ENCODE data around the gene STOML3. TPM values are rescaled to one million over a fixed set of nuclear protein-coding genes. Genes with fewer than 3 reads are reported as not detected.
A peak's percentile ranks its signal among the peaks of the same experiment; 100 is the strongest.
"Not testable (repeated sequence)": the region's sequence is repeated elsewhere in the genome, so short reads cannot be mapped to it uniquely, and the experiment has no call there.

The STOML3 gene, protein sequence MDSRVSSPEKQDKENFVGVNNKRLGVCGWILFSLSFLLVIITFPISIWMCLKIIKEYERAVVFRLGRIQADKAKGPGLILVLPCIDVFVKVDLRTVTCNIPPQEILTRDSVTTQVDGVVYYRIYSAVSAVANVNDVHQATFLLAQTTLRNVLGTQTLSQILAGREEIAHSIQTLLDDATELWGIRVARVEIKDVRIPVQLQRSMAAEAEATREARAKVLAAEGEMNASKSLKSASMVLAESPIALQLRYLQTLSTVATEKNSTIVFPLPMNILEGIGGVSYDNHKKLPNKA
- total RNA-seq (2014; rRNA removed; shearing (Covaris generic)) = not detected in 2 replicates

DNA sequence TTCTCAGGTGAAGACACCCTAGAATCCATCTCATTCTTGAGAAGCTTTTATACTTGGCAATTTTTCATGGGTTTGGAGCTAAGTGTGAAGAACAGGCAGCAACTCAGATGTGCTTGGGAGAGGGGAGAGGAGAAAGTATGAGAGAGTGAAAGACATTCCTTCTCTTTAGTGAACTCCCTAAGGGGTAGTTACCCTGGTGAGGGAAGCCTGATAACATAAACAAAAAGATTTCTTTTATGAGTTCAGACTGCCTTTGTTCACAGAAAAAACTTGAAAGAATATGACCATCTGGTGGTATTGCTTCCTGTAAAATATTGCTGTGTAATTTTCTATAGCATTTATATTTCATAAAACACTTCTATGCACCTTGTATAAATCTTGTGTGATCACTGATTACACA lies at the start of gene STOML3:
STOML3 (minus strand) TSS at position 139 of the 400 bp plus-strand sequence; CDS start at position 29, 110 bp downstream.
- DNase-seq (ENCODE audit: low spot score) = no peak

DNA sequence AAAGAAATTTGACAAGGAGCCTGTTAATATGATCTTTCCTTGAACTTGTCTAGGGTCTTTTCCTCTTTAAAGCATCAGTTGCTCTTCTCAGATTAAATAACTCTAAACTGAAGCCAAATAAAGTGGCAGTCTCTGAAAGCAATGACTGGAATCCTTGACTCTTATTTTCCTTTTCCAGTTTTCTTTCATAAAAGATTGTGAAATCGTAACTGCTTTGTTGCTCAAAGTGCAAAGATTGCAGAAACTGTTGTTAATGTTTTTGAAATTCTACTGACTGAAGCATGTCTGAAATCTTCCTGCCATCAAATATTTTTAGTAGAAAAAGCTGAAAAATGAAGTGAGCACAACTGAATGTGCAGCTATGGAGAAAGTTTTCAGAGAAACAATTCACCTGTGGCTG lies 49.6 kb upstream of the STOML3 start:
- no peak for DNase-seq (ENCODE audit: low spot score)

DNA sequence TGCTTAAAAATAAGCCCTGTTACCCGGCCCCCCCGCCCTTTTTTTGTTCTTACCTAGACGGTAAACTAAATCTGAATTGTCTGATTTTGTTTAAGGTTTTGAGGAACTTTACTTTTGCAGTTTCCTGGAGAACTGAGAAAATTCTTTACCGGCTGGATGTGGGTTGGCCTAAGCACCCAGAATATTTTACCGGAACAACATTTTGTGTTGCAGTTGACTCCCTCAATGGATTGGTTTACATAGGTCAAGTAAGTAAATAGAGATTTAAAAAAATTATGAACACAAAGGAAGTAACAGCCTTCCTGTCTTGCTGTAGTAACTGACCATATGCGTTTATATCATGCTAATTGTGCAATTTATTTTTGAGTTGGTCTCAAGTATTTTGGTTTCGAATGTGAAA lies 48.4 kb upstream of the STOML3 start:
- no peak for DNase-seq (ENCODE audit: low spot score)

DNA sequence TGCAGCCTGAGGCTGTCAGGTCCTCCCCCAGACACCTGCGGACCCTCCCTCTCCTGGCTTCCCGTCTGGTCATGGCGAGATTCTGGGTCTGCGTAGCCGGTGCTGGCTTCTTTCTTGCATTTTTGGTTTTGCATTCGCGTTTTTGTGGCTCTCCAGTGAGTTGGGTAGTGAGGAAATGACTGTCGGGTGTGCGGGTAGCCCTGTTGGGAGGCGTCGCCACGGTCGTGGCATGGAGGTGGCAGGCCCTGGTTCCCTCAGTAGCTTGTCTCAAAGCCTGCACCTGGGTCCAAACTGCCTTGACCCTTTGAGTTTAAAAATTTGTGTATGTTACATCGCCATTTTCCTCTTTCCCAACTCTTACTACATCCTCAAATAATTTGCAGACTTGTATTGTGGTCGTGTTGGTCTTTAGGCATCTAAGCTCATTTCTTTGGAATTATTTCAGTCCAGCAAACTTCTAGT lies 48.0 kb upstream of the STOML3 start:
- DNase-seq (ENCODE audit: low spot score) = peak; percentile 1

DNA sequence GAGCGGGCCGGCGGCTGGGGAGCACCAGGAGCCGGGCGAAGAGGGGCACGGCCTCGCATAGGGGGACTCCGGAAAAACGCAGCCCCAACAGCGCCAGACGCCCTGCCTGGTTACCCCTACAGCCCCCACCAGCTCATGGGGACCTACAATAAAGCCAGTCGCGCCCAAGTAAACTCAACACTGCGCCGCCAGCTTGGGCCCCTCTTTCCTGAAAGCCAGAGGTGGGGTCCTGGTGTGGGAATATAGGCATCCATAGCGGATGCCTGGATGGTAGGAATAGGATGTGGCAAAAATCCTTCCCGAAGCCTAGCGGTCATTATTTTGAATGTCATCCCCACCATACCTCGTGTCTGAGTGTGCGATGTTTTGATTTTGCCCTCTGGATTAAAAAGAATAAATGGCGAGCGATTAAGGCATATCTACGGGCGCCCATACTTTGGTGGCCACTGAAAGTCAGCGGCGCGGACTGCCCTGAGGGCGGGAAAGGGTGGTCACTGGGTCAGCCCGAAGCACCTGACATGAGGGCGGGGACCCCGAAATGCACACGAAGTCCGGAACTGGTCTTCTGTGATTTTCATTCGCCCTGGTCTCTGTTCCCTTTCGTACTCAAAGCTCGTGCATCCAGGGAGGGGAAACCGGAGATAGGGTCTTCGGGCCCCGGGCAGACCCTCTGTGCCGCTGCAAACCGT lies 47.4 kb upstream of the STOML3 start, which contains the start of the genes NHLRC3 and PROSER1:
NHLRC3 (plus strand) TSS at position 577 of the 689 bp plus-strand sequence. CDS start 184 bp downstream, outside the sequence.
PROSER1 (minus strand) TSS at position 210 of the 689 bp plus-strand sequence. CDS start 847 bp downstream, outside the sequence.
- peak; percentile 83 for DNase-seq (ENCODE audit: low spot score)

DNA sequence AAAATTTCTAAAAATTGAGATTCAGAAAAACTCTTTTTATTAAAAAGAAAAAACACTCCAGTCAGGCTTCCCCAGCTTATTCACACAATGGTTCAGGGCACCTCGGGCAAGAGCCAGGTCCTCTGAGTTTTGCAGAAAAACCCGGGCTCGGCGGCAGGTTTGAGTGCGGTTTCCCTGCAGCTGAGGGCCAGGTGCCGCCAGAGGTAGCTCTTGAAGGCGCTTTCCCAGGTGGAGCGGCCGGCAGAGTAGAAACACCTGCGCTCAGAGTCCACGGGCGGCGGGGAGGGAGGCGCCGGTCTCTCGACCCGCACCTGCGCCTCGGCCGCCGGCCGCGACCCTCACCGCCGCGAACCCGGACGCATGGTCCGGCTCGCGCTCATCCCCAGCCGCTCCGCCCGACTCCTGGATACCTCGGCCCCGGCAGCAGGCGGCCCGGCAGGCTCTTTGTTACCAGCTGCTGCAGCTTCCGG lies 46.8 kb upstream of the STOML3 start:
- DNase-seq (ENCODE audit: low spot score) = peak; percentile 4

DNA sequence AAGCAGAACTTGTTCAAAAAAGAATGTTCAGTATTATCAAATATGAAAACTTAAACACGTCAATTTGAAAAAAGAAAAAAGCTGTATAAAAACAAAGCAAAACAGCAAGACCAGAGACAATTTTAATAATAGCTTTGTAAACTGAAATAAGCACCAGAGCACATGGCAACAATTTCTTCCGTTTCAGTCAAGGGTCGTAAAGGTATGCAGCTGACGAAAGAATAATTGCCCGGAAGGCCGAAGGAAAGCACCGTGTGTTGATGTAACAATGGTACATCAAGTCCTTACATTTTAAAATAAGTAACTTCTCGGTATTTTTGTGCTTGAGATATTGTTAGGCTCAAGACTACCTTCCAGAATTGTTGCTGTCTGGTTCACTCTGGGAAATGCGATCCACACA lies 45.6 kb upstream of the STOML3 start:
- no peak for DNase-seq (ENCODE audit: low spot score)

DNA sequence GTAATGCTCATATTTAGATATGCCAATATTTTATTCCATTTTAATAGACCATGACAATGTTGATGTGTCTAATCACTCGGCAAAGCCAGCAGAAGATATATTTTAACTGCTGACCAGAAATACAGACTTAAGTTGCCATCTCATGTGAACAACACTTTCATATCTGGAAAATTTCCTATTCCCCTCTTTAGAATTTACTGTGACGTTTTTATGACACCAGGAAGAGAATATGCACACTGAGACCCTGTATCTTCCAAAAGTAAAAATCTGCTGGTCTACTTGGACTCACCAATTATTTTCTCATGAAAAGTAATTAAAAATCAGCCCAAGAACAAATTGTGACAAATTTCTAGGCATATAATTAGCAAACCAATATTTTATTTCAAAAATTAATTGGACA lies 45.2 kb upstream of the STOML3 start:
- no peak for DNase-seq (ENCODE audit: low spot score)

DNA sequence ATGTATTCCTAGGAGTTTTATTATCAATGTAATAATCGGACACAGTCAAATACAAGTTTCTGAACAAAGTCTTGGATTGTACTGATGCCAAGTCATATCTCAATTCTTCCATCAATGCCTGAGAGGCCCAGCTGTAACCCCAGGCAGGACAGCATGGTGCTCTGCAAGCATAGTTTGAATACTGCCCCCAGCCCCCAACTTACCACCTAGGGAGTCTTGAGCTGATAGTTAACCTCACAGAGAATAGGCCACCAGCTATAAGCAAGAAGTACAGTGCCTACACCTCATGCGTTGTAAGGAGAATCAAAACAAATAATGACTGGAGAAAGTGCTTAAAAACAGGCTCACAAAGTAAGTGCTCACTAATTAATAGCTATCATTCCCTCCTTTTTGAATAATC lies 44.6 kb upstream of the STOML3 start:
- no peak for DNase-seq (ENCODE audit: low spot score)

DNA sequence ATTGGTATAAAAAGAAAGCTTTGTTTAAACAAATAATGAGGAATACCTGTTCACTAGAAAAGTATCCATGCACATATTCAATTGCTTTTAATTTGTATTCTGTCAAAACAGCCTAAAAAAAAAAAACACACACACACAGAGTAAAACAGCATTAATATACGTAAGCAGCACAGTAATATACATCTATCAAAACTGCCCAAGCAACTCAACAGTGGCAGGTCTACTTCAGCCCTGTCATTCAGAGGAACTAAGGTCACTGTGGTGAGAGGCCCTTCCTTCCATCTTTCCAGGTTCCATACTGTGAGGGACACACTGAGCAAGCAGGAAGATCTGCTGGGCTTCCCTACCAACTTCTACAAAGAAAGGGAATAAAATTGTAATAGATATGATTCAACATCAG lies 43.5 kb upstream of the STOML3 start:
- DNase-seq (ENCODE audit: low spot score) = no peak

DNA sequence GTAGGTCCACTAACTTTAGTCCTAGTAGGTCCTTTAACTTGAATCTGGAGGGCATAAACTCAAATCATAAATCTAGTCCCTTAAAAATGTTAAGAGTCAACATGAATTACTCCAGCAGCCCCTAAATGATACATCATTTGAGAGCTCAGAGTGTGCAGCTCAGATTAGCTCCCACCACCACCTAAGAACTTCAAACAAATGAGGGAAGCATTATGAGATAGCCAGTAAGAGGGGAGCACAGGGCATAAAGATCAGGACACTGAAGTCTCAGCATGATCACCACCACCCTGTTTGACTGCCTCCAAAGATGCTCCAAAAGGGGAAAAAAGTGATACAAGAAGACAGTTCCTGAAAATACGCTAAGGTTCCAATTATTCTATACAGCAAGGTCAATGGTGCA lies 41.5 kb upstream of the STOML3 start:
- no peak for DNase-seq (ENCODE audit: low spot score)

DNA sequence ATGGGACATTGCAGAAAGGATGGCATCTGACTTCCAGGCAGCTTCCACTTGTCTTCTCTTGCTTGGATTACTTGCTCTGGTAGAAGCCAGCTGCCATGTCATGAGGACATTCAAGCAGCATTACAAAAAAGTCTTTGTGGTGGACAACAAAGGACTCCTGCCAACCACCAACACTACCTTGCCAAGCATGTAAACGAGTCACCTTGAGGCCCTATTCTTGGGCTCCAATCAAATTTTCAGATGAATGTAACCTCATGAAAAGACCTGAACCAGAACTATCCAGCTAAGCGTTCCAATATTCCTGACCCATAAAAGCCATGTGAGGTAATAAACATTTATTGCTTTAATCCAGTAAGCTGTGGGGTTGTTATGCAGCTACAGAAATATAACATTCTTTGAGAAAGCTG lies 34.8 kb upstream of the STOML3 start:
- DNase-seq (ENCODE audit: low spot score) = no peak

DNA sequence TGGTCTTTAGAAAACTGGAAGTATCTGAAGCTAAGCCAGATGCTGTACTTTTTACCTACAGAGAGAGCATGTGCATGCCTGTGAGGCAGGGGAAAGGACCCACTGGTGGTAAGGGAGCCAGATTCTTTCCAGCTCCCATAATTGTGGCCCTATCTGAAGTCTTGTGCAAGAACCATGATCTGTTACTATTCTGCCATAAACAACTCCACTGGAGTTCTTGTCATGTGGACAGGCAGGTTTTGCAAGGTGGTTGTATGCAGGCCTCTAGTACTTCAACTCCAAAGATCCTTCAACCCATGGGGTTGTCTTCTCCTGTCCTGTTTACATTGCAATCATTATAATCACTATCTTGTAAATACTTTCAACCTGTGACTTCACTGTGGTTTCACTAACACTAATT lies 33.1 kb upstream of the STOML3 start:
- no peak for DNase-seq (ENCODE audit: low spot score)

DNA sequence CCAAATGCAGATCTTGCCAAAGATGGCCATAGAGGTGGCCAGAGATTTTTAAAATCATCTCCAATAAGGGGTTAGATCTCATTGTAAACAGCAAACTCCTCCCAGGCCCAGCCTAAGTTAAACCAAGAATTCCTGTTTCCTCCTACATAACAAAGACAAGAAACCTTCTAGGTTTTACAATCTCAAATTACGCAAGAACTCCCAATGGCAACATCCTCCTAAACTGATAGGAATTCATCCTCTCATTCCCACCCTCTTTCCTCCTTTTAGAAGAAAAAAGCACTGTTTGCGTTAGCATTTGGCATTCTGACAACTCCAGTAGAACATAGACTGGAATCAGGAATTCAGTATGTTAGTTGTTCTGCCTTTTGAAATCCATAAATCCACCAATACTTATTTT lies 32.7 kb upstream of the STOML3 start:
- no peak for DNase-seq (ENCODE audit: low spot score)

DNA sequence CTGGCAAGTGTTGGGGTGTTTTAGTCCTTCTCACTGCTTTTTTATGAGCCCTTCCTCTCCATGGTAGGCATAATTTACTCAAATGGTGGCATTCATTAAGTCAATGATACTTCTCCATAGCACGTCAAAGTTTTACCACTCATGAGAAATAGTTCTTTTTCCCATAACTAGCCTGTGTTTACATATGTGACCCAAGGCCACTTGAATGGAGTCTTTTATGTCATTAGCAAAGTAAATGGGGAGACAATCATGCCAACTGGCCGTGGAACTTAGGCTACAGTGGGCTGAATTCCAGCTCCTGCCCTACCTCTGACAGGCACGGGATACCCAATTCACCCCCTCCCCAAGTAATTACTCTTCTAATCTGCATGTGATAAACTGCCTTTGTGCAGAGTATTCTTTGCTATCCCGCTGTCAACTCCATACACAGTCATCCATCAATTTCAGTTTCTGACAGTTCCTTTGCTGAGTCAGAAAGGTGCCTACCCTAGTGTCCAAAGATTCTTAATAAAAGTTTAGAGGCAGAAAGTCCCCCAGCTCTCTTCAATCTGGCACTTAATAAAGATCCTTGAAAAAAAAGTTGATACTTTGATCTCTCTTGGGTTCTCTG lies 30.3 kb upstream of the STOML3 start:
- DNase-seq (ENCODE audit: low spot score) = no peak

DNA sequence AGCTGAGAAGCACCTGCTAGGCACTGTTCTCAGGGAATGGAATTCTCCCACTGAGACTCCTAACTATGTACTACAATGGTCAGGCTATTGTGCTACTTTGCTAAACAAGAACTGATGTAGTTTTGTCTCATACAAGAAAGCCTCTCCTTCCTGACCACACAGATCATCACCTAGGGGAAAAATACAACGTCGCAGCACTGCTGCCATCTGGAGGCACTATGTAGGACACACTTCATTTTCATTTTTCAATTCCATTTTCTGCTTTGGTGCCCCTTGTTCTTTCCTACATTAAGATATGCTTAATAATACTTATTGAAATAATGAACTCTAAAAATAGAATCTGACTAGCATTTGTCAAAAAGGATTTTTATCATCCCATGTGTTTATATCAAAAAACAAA lies 26.2 kb upstream of the STOML3 start:
- peak; percentile 13 for DNase-seq (ENCODE audit: low spot score)

DNA sequence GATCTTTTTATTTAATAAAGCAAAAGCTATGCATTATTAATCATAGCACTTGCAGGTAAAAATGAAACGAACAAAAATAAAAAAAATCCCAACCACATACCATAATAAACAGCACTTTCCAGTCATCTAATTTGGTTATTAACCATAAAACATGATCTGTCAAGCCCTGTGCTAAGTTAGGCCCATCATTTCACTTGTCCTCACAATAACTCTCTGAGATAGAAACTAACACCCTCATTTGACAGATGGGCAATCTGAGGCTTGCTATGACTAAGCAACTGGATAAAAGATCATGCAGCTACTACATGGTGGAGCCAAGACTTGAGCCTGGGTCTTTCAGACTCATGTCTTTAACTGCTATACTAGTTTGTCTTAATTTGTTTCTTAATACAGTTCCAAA lies 25.5 kb upstream of the STOML3 start:
- no peak for DNase-seq (ENCODE audit: low spot score)

DNA sequence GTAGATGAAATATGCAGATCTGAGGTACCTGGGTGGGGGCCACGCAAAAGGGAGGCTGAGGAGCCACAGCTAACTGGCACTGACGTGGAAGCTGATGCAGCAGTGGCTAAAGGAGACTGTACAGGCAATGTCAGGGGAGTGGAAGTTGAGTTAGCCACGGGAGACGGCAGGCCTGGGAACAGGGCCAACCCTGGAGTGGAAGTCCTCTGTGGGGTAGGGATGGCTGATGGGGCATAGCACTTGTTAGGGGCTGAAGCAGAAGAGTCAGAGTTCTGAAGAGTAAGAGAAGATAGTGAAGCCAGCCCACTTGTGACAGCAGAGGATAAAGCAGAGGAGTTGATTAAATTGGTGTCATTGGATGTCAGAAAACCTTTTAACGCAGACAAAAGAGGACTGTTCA lies 22.8 kb upstream of the STOML3 start:
- no peak for DNase-seq (ENCODE audit: low spot score)

DNA sequence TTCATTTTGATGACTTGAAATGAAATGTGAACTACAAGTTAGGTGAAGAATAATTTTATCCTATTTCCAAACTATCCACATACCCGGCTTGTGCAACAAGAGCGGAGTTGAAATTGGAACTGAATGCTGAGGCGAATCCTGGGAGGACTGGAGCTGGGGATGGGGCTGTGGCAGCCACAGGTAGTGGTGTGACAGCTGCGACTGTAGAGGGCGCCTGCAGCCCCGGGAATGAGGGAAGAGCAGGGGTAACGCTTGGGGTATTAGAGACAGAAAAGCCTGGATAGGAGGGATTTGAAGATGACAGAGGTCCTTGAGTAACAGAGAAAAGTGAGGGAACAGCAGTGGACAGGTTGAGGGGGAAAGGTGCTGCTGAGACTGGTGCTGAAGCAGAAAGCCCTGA lies 22.0 kb upstream of the STOML3 start:
- no peak for DNase-seq (ENCODE audit: low spot score)

DNA sequence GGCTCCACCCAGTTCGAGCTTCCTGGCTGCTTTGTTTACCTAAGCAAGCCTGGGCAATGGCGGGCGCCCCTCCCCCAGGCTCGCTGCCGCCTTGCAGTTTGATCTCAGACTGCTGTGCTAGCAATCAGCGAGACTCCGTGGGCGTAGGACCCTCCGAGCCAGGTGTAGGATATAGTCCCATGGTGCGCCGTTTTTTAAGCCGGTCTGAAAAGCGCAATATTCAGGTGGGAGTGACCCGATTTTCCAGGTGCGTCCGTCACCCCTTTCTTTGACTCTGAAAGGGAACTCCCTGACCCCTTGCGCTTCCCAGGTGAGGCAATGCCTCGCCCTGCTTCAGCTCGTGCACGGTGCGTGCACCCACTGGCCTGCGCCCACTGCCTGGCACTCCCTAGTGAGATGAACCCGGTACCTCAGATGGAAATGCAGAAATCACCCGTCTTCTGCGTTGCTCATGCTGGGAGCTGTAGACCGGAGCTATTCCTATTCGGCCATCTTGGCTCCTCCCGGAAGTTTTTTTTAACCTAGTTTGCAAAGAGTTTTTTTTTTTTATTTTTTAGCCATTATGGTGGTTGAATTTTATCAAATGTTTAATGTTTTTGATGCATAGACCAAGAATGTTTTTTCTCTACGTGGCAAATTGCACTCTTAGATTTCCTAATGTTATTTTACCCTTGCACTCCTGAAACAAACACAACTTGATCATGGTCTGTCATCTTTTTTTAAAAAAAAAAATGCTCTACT lies 15.9 kb upstream of the STOML3 start:
- not testable (repeated sequence) for DNase-seq (ENCODE audit: low spot score)

DNA sequence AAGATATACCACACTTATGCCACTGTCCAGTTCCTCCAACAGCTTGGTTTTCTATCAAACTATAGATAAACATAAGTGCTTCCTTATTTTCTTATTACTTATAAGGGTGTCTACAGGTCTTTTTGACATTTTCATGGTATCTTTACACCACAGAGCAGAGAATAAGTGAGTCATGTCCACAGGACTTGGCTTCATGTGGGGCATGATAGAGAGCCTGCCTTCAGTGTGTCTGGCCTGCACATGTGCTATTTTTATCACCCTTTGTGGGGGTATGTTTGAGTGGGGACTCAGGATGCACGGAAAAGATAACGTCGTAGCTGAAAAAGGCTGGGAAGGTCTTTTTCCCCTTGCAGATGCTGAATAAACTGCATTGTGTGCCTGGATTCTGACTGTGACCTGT lies 8.1 kb upstream of the STOML3 start:
- DNase-seq (ENCODE audit: low spot score) = no peak

DNA sequence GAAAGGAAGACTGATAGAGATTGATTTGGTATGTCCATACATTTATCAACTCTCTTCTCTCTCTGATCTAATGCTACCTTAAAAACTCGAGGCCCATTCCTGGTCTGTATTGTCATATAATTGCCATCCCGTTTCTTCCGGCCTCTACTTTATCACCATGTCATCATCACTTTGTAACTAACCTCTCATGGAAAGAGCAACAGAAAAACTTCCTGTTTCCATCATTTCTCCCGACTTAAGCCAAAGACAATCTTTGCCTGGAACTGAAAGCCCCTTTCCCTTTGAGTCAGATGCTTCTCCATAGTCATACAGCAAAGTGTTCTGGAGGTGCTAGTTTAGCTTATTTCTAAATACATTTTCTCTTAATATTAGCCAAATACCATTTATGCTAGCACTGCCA lies 2.8 kb upstream of the STOML3 start:
- DNase-seq (ENCODE audit: low spot score) = no peak

All from A172 (cell line).